ENCODE results near the gene ATP10A. TPM values are rescaled to one million over a fixed set of nuclear protein-coding genes. Genes with fewer than 3 reads are reported as not detected.

The ATP10A gene
- total RNA-seq, 1 donor from 2014 or later: 71.9 TPM

DNA sequence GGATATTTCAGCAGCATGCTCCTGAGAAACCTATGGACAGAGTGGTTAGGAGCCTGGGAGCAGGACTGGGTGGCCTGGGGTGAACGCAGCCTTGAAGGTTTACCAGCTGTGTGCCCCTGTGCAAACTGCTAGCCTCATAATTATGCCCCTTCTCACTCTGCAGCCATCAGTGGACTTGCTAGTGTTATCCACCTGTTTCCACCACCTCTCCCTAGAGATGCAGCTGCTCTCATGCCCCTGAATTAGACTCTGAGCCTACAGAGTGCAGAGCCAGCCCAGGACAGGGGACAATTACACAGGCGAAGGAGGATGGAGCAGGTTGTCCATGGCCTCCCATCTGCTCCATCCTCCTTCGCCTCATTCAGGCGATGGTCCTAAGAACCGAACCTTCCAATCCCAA, 175.9 kb downstream of the ATP10A start:
- Mint-ChIP-seq H3K4me3 (ENCODE audit: unreplicated experiment) (no peak overlapping the region), H3K27ac (ENCODE audit: unreplicated experiment) (no peak overlapping the region), H3K36me3 (ENCODE audit: unreplicated experiment) (peaks cover 52% of the 10 kb centered on the region), H3K4me1 (ENCODE audit: unreplicated experiment) (peaks cover 20% of the 10 kb centered on the region), H3K27me3 (ENCODE audit: unreplicated experiment) (no peaks in the 10 kb centered on the region), H3K9me3 (ENCODE audit: unreplicated experiment) (no peaks in the 10 kb centered on the region)
- DNase-seq (ENCODE audit: extremely low spot score, unreplicated experiment): no peak
- TF ChIP-seq CTCF (IDR thresholded peaks at IDR 0.05): no peak

DNA sequence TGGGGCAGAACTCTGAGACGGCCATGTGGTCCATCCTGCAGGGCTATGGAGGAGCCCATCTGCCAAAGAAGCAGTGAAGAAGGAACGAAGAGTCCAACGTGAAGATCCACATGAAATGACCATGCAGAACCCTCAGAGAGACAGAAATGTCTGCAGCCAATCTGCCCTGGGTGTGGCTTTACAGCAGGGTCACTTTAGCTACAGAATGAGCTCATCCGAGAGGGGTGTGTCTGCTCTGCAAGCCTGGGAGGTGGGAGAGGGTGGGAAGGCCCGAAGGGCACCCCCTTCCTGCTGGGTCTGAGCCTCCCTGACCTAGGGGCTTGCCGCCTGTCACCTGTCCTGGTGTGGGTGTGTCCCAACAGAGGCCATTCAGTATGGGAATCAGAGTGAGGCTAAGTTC, 176.3 kb downstream of the ATP10A start:
- no peaks in the 10 kb centered on the region for H3K27me3 Mint-ChIP-seq (ENCODE audit: unreplicated experiment)
- H3K9me3 Mint-ChIP-seq (ENCODE audit: unreplicated experiment): no peaks in the 10 kb centered on the region
- peak overlapping the region; percentile 57 for H3K27ac Mint-ChIP-seq (ENCODE audit: unreplicated experiment)
- peaks cover 54% of the 10 kb centered on the region for H3K36me3 Mint-ChIP-seq (ENCODE audit: unreplicated experiment)
- peaks cover 24% of the 10 kb centered on the region for H3K4me1 Mint-ChIP-seq (ENCODE audit: unreplicated experiment)
- DNase-seq (ENCODE audit: extremely low spot score, unreplicated experiment): no peak
- no peak overlapping the region for H3K4me3 Mint-ChIP-seq (ENCODE audit: unreplicated experiment)
- no peak for TF ChIP-seq CTCF (IDR thresholded peaks at IDR 0.05)

DNA sequence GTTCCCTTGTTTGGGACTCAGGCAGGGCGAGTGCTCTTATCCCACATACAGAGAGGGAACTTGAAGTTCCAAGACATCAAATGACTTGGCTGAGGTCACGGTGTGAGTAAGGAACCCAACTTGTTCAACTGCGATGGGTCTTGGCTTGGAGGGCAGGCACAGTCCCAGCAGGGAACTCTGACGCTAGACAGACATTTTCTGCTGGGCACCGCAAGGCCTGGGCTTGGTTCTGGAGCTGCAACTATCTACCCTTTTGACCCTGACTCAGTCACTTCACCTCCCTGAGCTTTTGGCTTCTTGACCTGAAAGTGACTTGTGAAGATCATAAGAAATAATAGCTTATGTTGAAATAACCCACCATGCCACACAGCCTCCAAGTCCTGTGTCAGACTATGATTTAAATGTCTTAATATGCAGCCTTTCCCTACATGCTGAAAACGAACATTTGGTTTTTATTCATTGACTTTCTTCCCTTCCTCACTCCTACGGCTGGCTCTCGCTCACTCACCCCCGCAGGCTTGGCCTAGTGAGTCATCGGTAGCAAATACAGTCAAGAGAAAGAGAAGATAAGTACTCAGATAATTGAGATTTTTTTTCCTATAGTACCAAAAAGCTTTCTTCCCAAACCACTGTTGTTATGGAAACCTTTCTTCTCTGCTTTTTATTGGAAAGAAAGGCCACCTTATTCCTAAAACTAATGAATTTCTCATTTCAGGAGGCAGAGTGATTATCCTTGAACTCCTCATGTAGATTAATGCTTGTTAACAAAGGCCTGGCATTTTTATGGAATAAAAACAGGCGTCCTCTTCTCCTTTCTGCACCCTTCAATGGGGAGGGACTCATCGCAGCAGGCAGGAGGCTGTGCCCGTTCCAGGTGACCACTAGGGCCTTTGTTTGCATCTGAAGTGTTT, 178.4 kb downstream of the ATP10A start:
- Mint-ChIP-seq H3K36me3 (ENCODE audit: unreplicated experiment) (peaks cover 57% of the 10 kb centered on the region), H3K4me3 (ENCODE audit: unreplicated experiment) (no peak overlapping the region)
- DNase-seq (ENCODE audit: extremely low spot score, unreplicated experiment): no peak

DNA sequence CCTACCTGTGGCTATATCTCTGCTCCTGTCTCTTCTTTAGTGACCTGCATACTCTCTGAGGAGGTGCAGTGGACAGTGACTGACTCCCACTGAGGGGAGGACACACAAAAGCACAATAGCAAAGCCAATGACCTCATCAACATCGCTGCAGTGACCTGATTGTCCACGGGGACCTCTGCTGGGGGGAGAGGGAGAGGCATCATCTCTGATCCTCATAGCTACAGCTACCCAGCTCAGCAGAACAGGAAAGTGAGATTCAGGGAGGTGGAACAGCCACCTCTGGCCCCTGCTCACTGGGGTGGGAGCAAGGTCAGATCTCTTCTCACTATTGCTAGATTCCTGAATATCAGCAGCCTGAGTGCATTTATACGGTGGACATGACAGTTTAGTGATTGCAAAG, 179.2 kb downstream of the ATP10A start:
- no peak for TF ChIP-seq CTCF (IDR thresholded peaks at IDR 0.05)
- no peak for DNase-seq (ENCODE audit: extremely low spot score, unreplicated experiment)
- H3K36me3 Mint-ChIP-seq (ENCODE audit: unreplicated experiment): peaks cover 60% of the 10 kb centered on the region
- peaks cover 24% of the 10 kb centered on the region for H3K4me1 Mint-ChIP-seq (ENCODE audit: unreplicated experiment)
- no peak overlapping the region for H3K4me3 Mint-ChIP-seq (ENCODE audit: unreplicated experiment)
- no peak overlapping the region for H3K27ac Mint-ChIP-seq (ENCODE audit: unreplicated experiment)
- no peaks in the 10 kb centered on the region for H3K27me3 Mint-ChIP-seq (ENCODE audit: unreplicated experiment)
- H3K9me3 Mint-ChIP-seq (ENCODE audit: unreplicated experiment): no peaks in the 10 kb centered on the region

More for the DNA sequence above, 178.4 kb downstream of the ATP10A start:
- peak overlapping the region; percentile 57 for H3K27ac Mint-ChIP-seq (ENCODE audit: unreplicated experiment)
- no peaks in the 10 kb centered on the region for H3K27me3 Mint-ChIP-seq (ENCODE audit: unreplicated experiment)
- peaks cover 24% of the 10 kb centered on the region for H3K4me1 Mint-ChIP-seq (ENCODE audit: unreplicated experiment)
- no peak for TF ChIP-seq CTCF (IDR thresholded peaks at IDR 0.05)
- no peaks in the 10 kb centered on the region for H3K9me3 Mint-ChIP-seq (ENCODE audit: unreplicated experiment)

- Mint-ChIP-seq H3K9me3 (ENCODE audit: unreplicated experiment) (no peaks in the 10 kb centered on the region), H3K27ac (ENCODE audit: unreplicated experiment) (no peak overlapping the region), H3K36me3 (ENCODE audit: unreplicated experiment) (peaks cover 60% of the 10 kb centered on the region), H3K4me1 (ENCODE audit: unreplicated experiment) (peaks cover 24% of the 10 kb centered on the region), H3K27me3 (ENCODE audit: unreplicated experiment) (no peaks in the 10 kb centered on the region), H3K4me3 (ENCODE audit: unreplicated experiment) (no peak overlapping the region)
- DNase-seq (ENCODE audit: extremely low spot score, unreplicated experiment): no peak
- no peak for TF ChIP-seq CTCF (IDR thresholded peaks at IDR 0.05)
Measured at GRCh38 chr15:25683415-25683814, 179.7 kb downstream of the ATP10A start.

Measured in osteocyte (in vitro differentiated cells).